Right lobe of liver (tissue), 6 donors: ENCODE data around the gene SASH1. TPM values are rescaled to one million over a fixed set of nuclear protein-coding genes. Genes with fewer than 3 reads are reported as not detected.
A peak's percentile ranks its signal among the peaks of the same experiment; 100 is the strongest.
"Not testable (repeated sequence)": the region's sequence is repeated elsewhere in the genome, so short reads cannot be mapped to it uniquely, and the experiment has no call there.

Source experiments
- ATAC-seq, 4 donors: fragments of 200-7000 bp; cut with Tn5 transposase; one replicate each; pipeline ENCODE4 v1.9.1; 2020; ENCODE audit warnings: mild to moderate bottlenecking in 4 of 4, moderate library complexity in 4 of 4
- DNase-seq, 3 donors: peaks; one replicate each; pipeline ENCODE4 v3.0.0-alpha.2; 2020
- H3K27ac ChIP-seq, 3 donors: fragments of 200-600 bp; one replicate each; pipeline ENCODE4 v1.8.0; 2022
- H3K27me3 ChIP-seq, 2 donors: fragments of 200-600 bp; one replicate each; pipeline ENCODE4 v1.8.0; 2022
- H3K36me3 ChIP-seq, 4 donors: fragments of 200-600 bp; sonication (generic) in 1 of 4; one replicate each; pipeline versions ENCODE4 v1.5.1 to v1.8.0; 2017 to 2022; ENCODE audit warnings: control low read depth in 1 of 4
- H3K4me1 ChIP-seq, 4 donors: fragments of 200-600 bp; sonication (generic) in 1 of 4; one replicate each; pipeline versions ENCODE4 v1.5.1 to v1.8.0; 2017 to 2022; ENCODE audit warnings: control low read depth in 1 of 4
- H3K4me3 ChIP-seq, 3 donors: fragments of 200-600 bp; one replicate each; pipeline ENCODE4 v1.8.0; 2022
- H3K9me3 ChIP-seq, 4 donors: fragments of 200-600 bp; sonication (generic) in 1 of 4; one replicate each; pipeline versions ENCODE4 v1.5.1 to v1.8.0; 2017 to 2022; ENCODE audit warnings: control low read depth in 1 of 4
- CTCF ChIP-seq, 4 donors: fragments of 200-600 bp in 3 of 4; fragments of 450-650 bp in 1 of 4; IDR thresholded peaks; one replicate each; pipeline versions ENCODE4 v1.5.1 to v1.8.0; 2016 to 2022; ENCODE audit warnings: antibody characterized with exemption in 4 of 4, mild to moderate bottlenecking in 2 of 4
- POLR2A ChIP-seq: fragments of 450-650 bp; IDR thresholded peaks from one replicate; pipeline ENCODE4 v1.6.1; 2017; ENCODE audit warnings: antibody characterized with exemption, mild to moderate bottlenecking
- WGBS: methylation state at CpG from one replicate; pipeline ENCODE4 v1.1.6; 2018; ENCODE audit warnings: low coverage, low lambda C conversion rate; ENCODE audit not compliant: insufficient coverage; ENCODE audit errors: missing lambda C conversion rate; 5-methylcytosine and 5-hydroxymethylcytosine counted together
- intact Hi-C, 2 donors: fragments of 100-400 bp; cut with DNase I; formaldehyde crosslinking; loops; one replicate each; pipeline versions ENCODE4 v1.11.2 to v1.14.1; 2022
- total RNA-seq, 6 experiments: library from RNA; depleted of rRNA in 2 of 6; stranded (reverse); fragments of >200 nt in 2 of 6; fragmentation: NEBNext Ultra II Directional in 3 of 6; extraction: Animal tissue kit (Norgen Biotek cat#: 25700) in 3 of 6; gene quantifications; one replicate each; pipeline versions ENCODE4 v1.1.0 to v1.2.4, GENCODE V29; 2016 to 2023
- donor health status: DM: no; HTN: yes; CAD: no.
- donor health status: DM: no; HTN: no; CAD: no.
- donor health status: DM: no; HTN: no; CAD: no.
- donor health status: DM: no; HTN: yes; CAD: no.
- donor health status: DM: no; HTN: yes; CAD: no.

SASH1 gene
- total RNA-seq, 6 experiments from 2014 or later = 12.0 to 19.0 (median 15.8) TPM

- ATAC-seq = peak in 2 of 4 donors; percentile 42 to 51
- H3K27me3 ChIP-seq = no peaks in the 10 kb centered on the region
- H3K4me3 ChIP-seq = no peak overlapping the region
- intact Hi-C loops = no loop called here
- no peak for TF ChIP-seq CTCF (IDR thresholded peaks at IDR 0.05)
- no peak for TF ChIP-seq POLR2A
- no peaks in the 10 kb centered on the region for H3K36me3 ChIP-seq
- no peaks in the 10 kb centered on the region for H3K9me3 ChIP-seq
- DNase-seq = no peak
- WGBS = 57% methylated on average over 1 of the region's 1 CpG
- no peaks in the 10 kb centered on the region for H3K4me1 ChIP-seq
- no peak overlapping the region for H3K27ac ChIP-seq
Observed at GRCh38 chr6:148351309-148351708, 8.7 kb downstream of the SASH1 start.

GRCh38 chr6:148352421-148352820 lies 9.8 kb downstream of the SASH1 start:
- H3K36me3 ChIP-seq, H3K4me3 ChIP-seq: not testable (repeated sequence)

GRCh38 chr6:148358196-148358785 lies 15.7 kb downstream of the SASH1 start:
- H3K27ac ChIP-seq = no peak overlapping the region
- TF ChIP-seq CTCF (IDR thresholded peaks at IDR 0.05) (no peak), POLR2A (no peak)

More at GRCh38 chr6:148352421-148352820, 9.8 kb downstream of the SASH1 start:
- H3K4me1 ChIP-seq, DNase-seq, H3K9me3 ChIP-seq, H3K27ac ChIP-seq, ATAC-seq, H3K27me3 ChIP-seq, intact Hi-C loops: not testable (repeated sequence)
- 93% methylated on average over 6 of the region's 7 CpGs for WGBS

GRCh38 chr6:148359228-148359627 lies 16.6 kb downstream of the SASH1 start:
- 92% methylated on average over 5 of the region's 5 CpGs for WGBS
- Histone ChIP-seq H3K9me3 (no peaks in the 10 kb centered on the region), H3K27me3 (no peaks in the 10 kb centered on the region), H3K4me3 (no peak overlapping the region), H3K36me3 (no peaks in the 10 kb centered on the region), H3K27ac (no peak overlapping the region), H3K4me1 (no peaks in the 10 kb centered on the region)
- TF ChIP-seq CTCF (IDR thresholded peaks at IDR 0.05) = no peak
- no peak for TF ChIP-seq POLR2A
- ATAC-seq = no peak
- DNase-seq = no peak
- intact Hi-C loops = no loop called here

More at GRCh38 chr6:148358196-148358785, 15.7 kb downstream of the SASH1 start:
- DNase-seq (peak in 1 of 3 donors; percentile 59), ATAC-seq (peak; percentile 91 to 99 (median 94))
- 42% methylated on average over 7 of the region's 7 CpGs for WGBS
- Histone ChIP-seq H3K4me1 (no peaks in the 10 kb centered on the region), H3K9me3 (no peaks in the 10 kb centered on the region), H3K4me3 (no peak overlapping the region), H3K27me3 (no peaks in the 10 kb centered on the region), H3K36me3 (no peaks in the 10 kb centered on the region)
- intact Hi-C loops = no loop called here

GRCh38 chr6:148364056-148364824 lies 21.6 kb downstream of the SASH1 start:
- 57% methylated on average over 11 of the region's 11 CpGs for WGBS
- Histone ChIP-seq H3K27ac (peak overlapping the region in 2 of 3 donors; percentile 47 to 49), H3K4me3 (no peak overlapping the region), H3K27me3 (no peaks in the 10 kb centered on the region), H3K36me3 (no peaks in the 10 kb centered on the region), H3K9me3 (no peaks in the 10 kb centered on the region), H3K4me1 (no peaks in the 10 kb centered on the region)
- DNase-seq (no peak), ATAC-seq (peak; percentile 61 to 75 (median 68))
- TF ChIP-seq CTCF (IDR thresholded peaks at IDR 0.05) = no peak
- no peak for TF ChIP-seq POLR2A
- intact Hi-C loops = no loop called here
